Mucosa of stomach (tissue), 1 donor: ENCODE data around the gene CA7.
"Not testable (repeated sequence)": the region's sequence is repeated elsewhere in the genome, so short reads cannot be mapped to it uniquely, and the experiment has no call there.

Experiments used
- H3K27me3 ChIP-seq: one replicate; pipeline ENCODE4 v1.7.0; 2013; ENCODE audit warnings: mild to moderate bottlenecking, low read length; ENCODE audit not compliant: control insufficient read depth, insufficient read depth
- H3K36me3 ChIP-seq: one replicate; pipeline ENCODE4 v1.7.0; 2013; ENCODE audit warnings: low read length; ENCODE audit not compliant: control insufficient read depth, insufficient read depth
- H3K4me1 ChIP-seq: one replicate; pipeline ENCODE4 v1.7.0; 2013; ENCODE audit warnings: mild to moderate bottlenecking, low read length; ENCODE audit not compliant: control insufficient read depth, insufficient read depth
- H3K4me3 ChIP-seq: one replicate; pipeline ENCODE4 v1.7.0; 2013; ENCODE audit warnings: low read length
- H3K9ac ChIP-seq: one replicate; pipeline ENCODE4 v1.7.0; 2013; ENCODE audit warnings: mild to moderate bottlenecking, low read length, moderate library complexity
- H3K9me3 ChIP-seq: one replicate; pipeline ENCODE4 v1.7.0; 2013; ENCODE audit warnings: mild to moderate bottlenecking, low read length, moderate library complexity; ENCODE audit not compliant: control insufficient read depth
- donor health status: Pancreatic carcinoma.

The CA7 gene

DNA sequence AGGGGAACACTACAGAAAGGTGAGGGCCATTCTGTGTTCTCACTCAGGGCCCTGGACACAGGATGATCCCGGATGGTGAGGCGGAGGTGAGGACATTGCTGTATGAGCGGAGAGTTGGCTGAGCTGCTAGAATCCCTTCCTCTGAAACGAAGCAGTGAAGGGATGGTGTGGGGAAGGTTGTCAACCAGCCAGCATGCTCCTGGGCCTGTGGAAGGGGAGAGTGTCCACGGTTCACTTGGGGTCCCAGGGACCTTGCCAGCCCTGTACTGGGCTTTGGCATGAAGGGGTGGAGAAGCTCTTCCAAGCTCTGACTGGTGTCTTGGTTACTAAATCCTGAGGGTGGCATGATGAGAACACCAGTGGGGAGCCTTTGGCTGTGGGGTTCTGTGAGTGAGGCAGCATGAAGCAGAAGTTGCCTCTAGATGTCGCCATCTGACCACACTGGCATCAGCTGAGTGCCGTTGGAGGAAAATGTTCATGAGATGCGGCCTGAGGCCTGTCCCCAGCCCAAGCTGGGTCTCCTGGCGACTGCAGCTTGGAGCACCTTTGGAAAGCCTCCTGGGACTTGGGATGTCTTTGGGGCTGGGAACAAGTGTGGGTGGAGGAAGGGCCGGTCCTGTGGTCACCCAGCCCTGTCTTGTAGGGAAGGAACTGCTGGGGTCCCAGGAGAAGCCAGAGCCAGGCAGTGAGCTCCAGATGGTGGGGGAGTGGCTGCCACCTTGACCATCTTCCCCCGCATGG is 50.9 kb downstream of the CA7 start:
- H3K9ac ChIP-seq, result no peak overlapping the region
- H3K9me3 ChIP-seq, result no peaks in the 10 kb centered on the region
- H3K4me3 ChIP-seq, result no peak overlapping the region
- peaks cover 31% of the 10 kb centered on the region for H3K4me1 ChIP-seq
- no peaks in the 10 kb centered on the region for H3K36me3 ChIP-seq
- H3K27me3 ChIP-seq, result no peaks in the 10 kb centered on the region

DNA sequence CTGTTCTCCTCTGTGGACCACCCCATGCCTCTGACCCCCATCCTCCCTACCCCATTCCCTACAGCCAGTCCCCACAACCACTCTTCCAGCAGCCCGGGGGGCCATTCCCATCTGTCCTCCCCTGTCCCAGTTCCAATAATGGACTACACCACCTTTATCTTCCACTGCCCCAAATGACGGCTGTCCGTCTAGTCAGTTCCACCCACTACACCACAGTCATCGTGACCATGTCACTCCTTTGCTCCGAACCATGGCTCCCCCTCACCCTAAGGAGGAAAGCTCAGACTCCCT is 51.4 kb downstream of the CA7 start:
- H3K9ac ChIP-seq, result no peak overlapping the region
- H3K4me1 ChIP-seq, result peaks cover 36% of the 10 kb centered on the region
- H3K4me3 ChIP-seq, result no peak overlapping the region
- no peaks in the 10 kb centered on the region for H3K36me3 ChIP-seq
- no peaks in the 10 kb centered on the region for H3K27me3 ChIP-seq
- H3K9me3 ChIP-seq, result no peaks in the 10 kb centered on the region

DNA sequence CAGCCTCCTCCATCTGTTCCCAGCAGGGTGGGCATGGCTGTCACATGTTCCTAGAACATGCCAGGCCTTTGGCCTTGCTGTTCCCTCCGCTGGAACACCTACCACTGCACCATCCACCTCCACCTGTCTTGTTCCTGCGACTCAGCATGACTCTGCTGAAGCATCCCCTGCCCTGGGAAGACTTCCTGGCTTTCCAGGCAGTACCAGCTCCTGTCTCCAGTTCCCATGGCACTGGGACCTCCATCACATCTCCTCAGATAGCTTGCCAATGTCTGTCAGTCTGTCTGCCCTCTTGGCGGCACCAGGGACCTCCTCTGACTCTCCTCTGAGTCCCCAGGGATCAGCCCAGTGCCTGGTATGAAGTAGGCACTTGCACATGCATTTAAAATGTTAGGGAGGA is 51.8 kb downstream of the CA7 start:
- no peaks in the 10 kb centered on the region for H3K27me3 ChIP-seq
- no peak overlapping the region for H3K9ac ChIP-seq
- H3K4me1 ChIP-seq, result peaks cover 40% of the 10 kb centered on the region
- no peak overlapping the region for H3K4me3 ChIP-seq
- no peaks in the 10 kb centered on the region for H3K9me3 ChIP-seq
- no peaks in the 10 kb centered on the region for H3K36me3 ChIP-seq

DNA sequence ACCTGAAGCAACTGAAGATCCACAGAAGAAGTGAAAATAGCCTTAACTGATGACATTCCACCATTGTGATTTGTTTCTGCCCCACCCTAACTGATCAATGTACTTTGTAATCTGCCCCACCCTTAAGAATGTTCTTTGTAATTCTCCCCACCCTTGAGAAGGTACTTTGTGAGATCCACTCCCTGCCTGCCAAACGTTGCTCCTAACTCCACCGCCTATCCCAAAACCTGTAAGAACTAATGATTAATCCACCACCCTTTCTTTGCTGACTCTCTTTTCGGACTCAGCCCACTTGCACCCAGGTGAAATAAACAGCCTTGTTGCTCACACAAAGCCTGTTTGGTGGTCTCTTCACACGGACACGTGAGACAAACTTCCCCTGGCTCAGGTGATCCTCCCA is 52.5 kb downstream of the CA7 start:
- H3K9me3 ChIP-seq, H3K36me3 ChIP-seq, H3K4me3 ChIP-seq, H3K27me3 ChIP-seq, H3K9ac ChIP-seq: not testable (repeated sequence)
- peaks cover 44% of the 10 kb centered on the region for H3K4me1 ChIP-seq

DNA sequence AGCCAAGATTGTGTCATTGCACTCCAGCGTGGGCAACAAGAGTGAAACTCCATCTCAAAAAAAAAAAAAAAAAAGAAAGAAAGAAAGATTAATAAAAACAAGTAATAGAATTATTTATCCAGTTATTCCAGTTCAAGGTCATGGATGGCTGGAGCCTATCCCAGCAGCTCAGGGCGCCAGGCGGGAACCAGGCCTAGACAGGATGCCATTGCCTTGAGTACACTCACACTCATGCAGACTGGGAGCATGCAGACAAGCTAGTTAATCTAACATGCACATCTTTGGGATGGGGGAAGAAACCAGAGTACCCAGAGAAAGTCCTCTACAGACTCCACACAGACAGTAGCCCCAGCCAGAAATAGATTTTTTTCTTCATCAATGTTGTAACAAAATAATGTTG is 54.0 kb downstream of the CA7 start:
- no peaks in the 10 kb centered on the region for H3K36me3 ChIP-seq
- no peak overlapping the region for H3K9ac ChIP-seq
- H3K27me3 ChIP-seq, result no peaks in the 10 kb centered on the region
- H3K9me3 ChIP-seq, result no peaks in the 10 kb centered on the region
- no peak overlapping the region for H3K4me3 ChIP-seq
- H3K4me1 ChIP-seq, result peaks cover 44% of the 10 kb centered on the region

DNA sequence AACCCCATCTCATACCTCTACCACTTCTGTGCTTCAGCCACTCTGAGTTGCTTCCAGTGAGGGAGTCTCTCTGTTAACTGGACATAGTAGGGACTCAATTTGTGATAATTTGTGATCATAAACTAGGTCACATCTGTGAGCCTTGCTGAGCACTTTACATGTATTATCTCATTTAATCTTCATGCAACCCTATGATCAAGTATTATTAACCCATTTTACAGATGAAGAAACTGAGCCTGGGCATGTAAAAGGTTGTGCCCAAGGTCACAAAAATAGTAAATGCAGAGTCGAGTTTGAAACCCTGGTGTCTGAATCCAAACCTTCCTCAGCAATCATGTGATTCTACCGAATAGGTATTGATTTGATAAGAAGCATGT is 54.7 kb downstream of the CA7 start:
- H3K9ac ChIP-seq, result no peak overlapping the region

DNA sequence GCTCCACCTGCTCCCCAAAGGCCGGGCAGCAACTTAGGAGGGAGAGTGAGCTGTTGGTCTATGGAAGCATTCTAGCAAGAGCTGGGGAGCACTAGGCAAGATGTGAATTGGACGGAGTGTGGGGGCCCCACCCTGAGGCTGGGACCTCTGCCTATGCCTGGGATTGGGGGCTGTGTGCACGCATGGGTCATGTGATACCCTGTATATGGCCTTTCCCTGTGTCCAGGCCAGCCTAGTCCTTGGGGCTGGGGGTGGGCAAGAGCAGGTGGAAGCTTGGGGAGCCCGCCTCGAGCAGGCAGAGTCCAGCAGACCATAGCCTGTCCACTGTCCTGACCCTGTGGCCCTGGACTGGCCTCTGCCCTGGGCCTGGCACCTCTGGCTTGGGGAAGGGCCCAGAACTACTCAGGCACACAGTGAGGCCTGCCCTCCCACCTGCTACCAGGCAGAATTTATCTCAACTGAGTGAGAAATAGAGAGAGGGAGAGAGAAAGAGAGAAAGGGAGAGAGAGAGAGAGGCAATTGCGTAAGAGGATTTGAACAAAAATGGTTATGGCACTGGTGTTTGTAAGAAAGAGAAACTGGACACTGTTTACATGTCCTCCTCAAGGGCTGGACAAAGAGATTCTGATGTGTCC is 55.2 kb downstream of the CA7 start:
- Histone ChIP-seq H3K27me3 (no peaks in the 10 kb centered on the region), H3K9ac (peak overlapping the region; percentile 71), H3K9me3 (no peaks in the 10 kb centered on the region), H3K4me1 (peaks cover 54% of the 10 kb centered on the region), H3K4me3 (no peak overlapping the region), H3K36me3 (no peaks in the 10 kb centered on the region)

More for the DNA sequence above, 54.7 kb downstream of the CA7 start:
- Histone ChIP-seq H3K4me1 (peaks cover 51% of the 10 kb centered on the region), H3K27me3 (no peaks in the 10 kb centered on the region), H3K36me3 (no peaks in the 10 kb centered on the region), H3K9me3 (no peaks in the 10 kb centered on the region), H3K4me3 (no peak overlapping the region)

DNA sequence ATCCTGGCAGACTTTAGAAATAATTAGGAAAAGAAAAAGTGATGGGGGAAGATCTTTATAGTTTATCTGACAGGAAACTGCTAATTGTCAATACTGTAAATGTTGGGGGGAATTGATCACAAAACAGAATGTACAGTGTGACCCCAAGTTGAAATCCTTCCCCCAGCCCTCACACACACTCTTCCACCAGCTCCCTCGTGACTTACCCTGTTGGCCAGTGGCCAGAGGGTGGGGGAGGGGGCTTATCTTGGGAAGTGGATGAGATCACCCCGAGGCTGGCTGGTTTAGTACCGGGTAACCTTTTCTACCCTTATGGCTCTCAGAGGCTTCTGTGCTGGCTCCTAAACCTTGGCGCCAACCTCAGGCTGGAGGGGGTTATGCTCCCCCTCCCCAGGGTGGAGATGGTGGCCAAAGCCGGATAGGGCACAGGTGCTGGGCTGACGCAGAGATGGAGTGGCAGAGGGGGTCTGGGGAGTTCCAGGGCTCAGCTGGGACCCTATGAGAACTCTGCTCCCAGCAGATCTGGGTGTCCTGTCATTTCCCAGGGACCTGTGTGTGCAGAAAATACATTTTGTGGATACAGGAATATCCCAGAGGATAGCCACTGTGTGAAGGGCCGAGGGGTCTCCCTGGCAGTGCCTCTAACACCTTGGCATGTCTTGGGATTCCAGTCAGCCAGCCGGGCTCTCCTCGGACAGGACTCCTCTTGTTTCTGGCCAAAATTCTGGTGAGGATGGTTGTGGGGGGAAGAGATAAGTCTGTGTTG is 55.9 kb downstream of the CA7 start:
- Histone ChIP-seq H3K36me3 (no peaks in the 10 kb centered on the region), H3K4me1 (peaks cover 61% of the 10 kb centered on the region), H3K9ac (peak overlapping the region; percentile 71), H3K9me3 (no peaks in the 10 kb centered on the region), H3K27me3 (no peaks in the 10 kb centered on the region), H3K4me3 (no peak overlapping the region)

DNA sequence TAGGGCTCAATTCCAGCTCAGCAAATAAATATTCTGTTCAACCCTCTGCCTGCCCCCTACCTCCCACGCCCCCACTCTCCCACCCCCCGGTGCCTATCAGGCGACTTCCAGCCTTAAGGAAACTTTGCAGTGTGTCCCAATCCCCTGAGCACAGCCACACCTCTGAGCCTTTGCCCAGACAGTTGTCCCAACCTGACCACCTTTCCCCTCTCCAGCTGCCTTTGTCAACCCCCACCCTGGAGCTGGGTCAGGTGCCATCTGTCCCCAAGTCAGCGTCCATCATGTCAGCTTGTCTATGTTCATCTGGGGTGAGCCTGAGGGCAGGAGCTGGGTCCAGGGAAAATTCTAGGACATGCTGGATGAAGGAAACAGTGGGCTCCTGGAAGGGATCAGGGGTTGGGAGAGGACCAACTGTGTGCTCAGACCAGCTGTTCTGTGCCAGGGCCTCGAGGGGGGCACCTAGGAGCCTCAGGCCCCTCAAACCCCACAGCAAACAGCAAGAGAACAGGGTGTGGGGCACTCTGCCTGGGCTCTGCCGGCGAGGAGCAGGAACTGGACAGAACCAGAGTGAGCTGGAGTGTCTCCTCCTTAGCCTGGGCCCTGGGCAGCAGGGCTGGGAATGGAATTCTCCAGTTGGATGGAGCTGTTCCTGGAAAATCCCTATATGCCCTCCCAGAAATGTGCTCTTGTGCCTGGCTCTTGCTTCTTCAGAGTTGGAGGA is 56.7 kb downstream of the CA7 start:
- Histone ChIP-seq H3K9ac (peak overlapping the region; percentile 71), H3K9me3 (no peaks in the 10 kb centered on the region), H3K36me3 (no peaks in the 10 kb centered on the region), H3K27me3 (no peaks in the 10 kb centered on the region), H3K4me3 (no peak overlapping the region), H3K4me1 (peaks cover 61% of the 10 kb centered on the region)

DNA sequence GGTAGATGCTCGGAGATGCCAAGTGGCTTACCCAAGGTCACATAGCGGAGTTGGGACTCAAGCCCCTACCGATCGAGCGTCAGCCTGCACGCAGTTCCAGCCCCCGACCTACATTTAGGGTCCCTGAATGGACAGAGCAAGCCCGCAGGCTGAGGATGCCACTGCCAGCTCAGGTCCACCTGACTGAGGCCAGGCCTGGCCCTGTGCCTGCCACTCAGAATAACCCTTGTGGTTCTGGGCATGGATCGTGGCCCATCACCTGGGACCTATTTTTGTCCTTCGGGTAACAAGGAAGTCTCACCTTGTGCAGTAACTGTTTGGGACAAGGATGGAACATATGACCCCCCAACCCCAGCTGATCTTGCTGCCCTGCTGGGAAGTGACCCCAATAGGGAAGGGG is 57.4 kb downstream of the CA7 start:
- Histone ChIP-seq H3K36me3 (no peaks in the 10 kb centered on the region), H3K27me3 (no peaks in the 10 kb centered on the region), H3K9me3 (no peaks in the 10 kb centered on the region), H3K4me1 (peaks cover 60% of the 10 kb centered on the region), H3K4me3 (no peak overlapping the region), H3K9ac (no peak overlapping the region)

DNA sequence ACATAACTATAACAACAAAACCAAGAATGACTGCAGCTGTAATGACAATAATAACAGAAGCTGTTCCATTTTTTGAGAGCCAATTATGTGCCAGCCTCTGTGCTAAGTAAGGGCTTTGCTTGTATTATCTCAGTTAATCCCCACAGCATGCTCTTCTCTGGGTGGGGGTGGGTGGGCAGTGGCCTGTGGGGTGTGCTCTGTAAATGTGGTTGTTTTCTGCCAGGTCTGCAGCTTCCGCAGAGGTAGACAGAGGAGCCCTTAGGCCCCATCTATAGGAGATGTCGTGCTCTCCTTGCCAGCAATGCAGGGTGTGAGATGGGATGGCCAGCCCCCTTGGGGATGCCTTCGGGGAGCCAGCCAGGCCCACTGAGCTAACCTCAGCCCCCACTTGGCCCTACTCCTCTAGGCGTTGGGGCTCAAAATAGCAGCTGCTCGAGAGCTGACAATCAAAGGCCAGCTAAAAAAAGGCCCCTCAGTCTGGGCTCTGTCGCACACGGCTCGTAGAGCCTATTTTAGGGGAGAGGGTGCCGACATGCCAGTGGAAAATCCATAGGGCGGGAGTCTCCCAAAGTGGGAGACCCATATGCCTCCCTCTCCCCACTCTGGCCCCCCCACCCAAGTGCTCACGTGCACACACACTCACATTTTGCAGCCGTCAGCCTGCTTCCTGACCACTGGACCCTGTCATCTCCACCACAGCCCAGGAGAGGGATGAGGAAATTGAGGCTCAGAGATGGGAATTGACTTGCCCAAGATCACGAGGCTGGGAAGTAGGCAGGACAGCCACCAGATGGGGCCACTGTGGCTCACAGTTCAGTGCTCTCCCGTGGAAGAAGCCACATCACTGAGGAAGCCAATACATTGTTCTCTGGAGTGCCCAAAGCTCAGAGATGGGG is 58.7 kb downstream of the CA7 start:
- Histone ChIP-seq H3K36me3 (no peaks in the 10 kb centered on the region), H3K27me3 (no peaks in the 10 kb centered on the region), H3K9me3 (no peaks in the 10 kb centered on the region), H3K9ac (no peak overlapping the region), H3K4me1 (peaks cover 52% of the 10 kb centered on the region), H3K4me3 (no peak overlapping the region)
